Loucy (cell line): Measurements from ENCODE around the gene LRBA.

Experiments
- EZH2phosphoT487 ChIP-seq: fragments of 200-600 bp; IDR thresholded peaks from 2 replicates; pipeline ENCODE4 v1.6.1; 2018; ENCODE audit warnings: antibody characterized with exemption, mild to moderate bottlenecking, moderate library complexity, borderline replicate concordance
- TF ChIP-seq, protein P1 (sequence below): fragments of 200-600 bp; sonication (generic); conservative IDR thresholded peaks from 2 replicates; pipeline ENCODE4 v1.5.1; 2014; ENCODE audit warnings: mild to moderate bottlenecking, antibody characterized with exemption, low read length

DNA sequence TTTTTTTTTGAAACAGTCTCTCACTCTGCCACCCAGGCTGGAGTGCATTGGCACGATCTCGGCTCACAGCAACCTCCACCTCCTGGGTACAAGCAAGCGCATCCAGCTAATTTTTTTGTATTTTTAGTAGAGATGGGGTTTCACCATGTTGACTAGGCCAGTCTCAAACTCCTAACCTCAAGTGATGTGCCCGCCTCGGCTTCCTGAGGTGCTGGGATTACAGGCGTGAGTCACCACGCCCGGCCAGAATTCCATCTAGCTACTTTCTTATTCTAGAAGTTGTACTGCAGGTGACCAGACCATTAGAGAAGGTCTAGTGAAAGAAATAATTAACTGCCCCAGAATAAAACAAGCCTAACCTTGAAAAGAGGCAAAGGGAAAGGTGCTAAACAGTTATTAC lies 2.3 kb downstream of the LRBA start:
- TF ChIP-seq, protein P1, sequence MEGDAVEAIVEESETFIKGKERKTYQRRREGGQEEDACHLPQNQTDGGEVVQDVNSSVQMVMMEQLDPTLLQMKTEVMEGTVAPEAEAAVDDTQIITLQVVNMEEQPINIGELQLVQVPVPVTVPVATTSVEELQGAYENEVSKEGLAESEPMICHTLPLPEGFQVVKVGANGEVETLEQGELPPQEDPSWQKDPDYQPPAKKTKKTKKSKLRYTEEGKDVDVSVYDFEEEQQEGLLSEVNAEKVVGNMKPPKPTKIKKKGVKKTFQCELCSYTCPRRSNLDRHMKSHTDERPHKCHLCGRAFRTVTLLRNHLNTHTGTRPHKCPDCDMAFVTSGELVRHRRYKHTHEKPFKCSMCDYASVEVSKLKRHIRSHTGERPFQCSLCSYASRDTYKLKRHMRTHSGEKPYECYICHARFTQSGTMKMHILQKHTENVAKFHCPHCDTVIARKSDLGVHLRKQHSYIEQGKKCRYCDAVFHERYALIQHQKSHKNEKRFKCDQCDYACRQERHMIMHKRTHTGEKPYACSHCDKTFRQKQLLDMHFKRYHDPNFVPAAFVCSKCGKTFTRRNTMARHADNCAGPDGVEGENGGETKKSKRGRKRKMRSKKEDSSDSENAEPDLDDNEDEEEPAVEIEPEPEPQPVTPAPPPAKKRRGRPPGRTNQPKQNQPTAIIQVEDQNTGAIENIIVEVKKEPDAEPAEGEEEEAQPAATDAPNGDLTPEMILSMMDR, result no peak
- TF ChIP-seq EZH2phosphoT487, result no peak
